IPS-15b (cell line): Measurements from ENCODE around the gene PCNT.

Source experiments
- H3K27me3 ChIP-seq: one replicate; pipeline ENCODE4 v1.6.1; 2013; ENCODE audit warnings: low read length; ENCODE audit not compliant: control insufficient read depth, insufficient read depth
- H3K36me3 ChIP-seq: one replicate; pipeline ENCODE4 v1.6.1; 2013; ENCODE audit warnings: low read length; ENCODE audit not compliant: control insufficient read depth, insufficient read depth
- H3K4me1 ChIP-seq: one replicate; pipeline ENCODE4 v1.6.1; 2013; ENCODE audit warnings: mild to moderate bottlenecking, low read length; ENCODE audit not compliant: control insufficient read depth, insufficient read depth
- H3K4me3 ChIP-seq: one replicate; pipeline ENCODE4 v1.5.1; 2013; ENCODE audit warnings: low read depth, low read length
- H3K9ac ChIP-seq: one replicate; pipeline ENCODE4 v1.6.1; 2013; ENCODE audit warnings: low read depth, mild to moderate bottlenecking, low read length
- H3K9me3 ChIP-seq: one replicate; pipeline ENCODE4 v1.6.1; 2013; ENCODE audit warnings: mild to moderate bottlenecking, low read length; ENCODE audit not compliant: control insufficient read depth, insufficient read depth

Gene PCNT

DNA sequence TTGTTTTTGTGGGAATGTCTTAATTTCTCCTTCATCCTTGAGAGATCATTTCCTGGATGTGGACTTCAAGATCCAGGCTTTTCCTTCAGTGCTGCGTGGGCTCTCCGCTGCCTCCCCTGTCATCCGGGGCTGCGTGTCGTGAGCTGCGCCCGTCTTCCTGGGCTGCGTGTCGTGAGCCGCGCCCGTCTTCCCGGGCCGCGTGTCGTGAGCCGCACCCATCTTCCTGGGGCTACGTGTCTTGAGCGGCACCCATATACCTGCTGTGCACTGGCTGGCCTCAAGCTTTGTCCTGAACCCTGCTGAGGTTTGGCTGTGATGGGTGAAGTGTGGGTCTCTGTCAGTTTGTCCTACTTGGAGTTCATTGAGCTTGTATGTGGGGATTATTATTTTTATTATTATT, 55.1 kb downstream of the PCNT start:
- H3K9me3 ChIP-seq: no peaks in the 10 kb centered on the region
- H3K36me3 ChIP-seq: peaks cover 7% of the 10 kb centered on the region
- no peak overlapping the region for H3K4me3 ChIP-seq
- H3K4me1 ChIP-seq: peaks cover 6% of the 10 kb centered on the region
- no peaks in the 10 kb centered on the region for H3K27me3 ChIP-seq
- H3K9ac ChIP-seq: no peak overlapping the region

DNA sequence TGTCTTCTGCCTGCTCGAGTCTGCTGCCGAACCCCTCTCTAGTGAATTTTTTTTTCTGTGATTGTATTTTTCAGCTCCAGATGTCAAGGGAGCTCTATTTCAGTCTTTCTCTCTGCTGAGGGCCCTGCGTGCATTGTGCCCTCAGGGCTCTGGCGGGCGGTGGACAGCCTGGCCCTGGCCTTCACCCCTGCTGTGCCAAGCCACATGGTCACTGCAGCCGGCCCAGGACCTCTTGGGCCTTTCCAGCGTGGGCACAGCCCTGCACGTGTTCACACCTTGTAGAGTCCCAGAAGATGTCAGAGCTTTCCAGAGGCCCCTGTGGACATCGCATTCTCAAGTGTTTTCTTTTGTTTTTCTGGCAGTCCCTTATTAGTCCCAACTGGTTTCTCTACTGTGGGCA, 55.7 kb downstream of the PCNT start:
- H3K4me3 ChIP-seq: no peak overlapping the region
- no peaks in the 10 kb centered on the region for H3K9me3 ChIP-seq
- H3K4me1 ChIP-seq: peaks cover 6% of the 10 kb centered on the region
- H3K36me3 ChIP-seq: peaks cover 13% of the 10 kb centered on the region
- no peak overlapping the region for H3K9ac ChIP-seq
- H3K27me3 ChIP-seq: no peaks in the 10 kb centered on the region

- Histone ChIP-seq H3K4me1 (peaks cover 6% of the 10 kb centered on the region), H3K27me3 (no peaks in the 10 kb centered on the region), H3K4me3 (no peak overlapping the region), H3K9me3 (no peaks in the 10 kb centered on the region), H3K36me3 (peaks cover 25% of the 10 kb centered on the region), H3K9ac (no peak overlapping the region)
Observed at GRCh38 chr21:46381541-46381940, 57.6 kb downstream of the PCNT start.

- Histone ChIP-seq H3K4me3 (no peak overlapping the region), H3K36me3 (peaks cover 27% of the 10 kb centered on the region), H3K9ac (no peak overlapping the region), H3K9me3 (no peaks in the 10 kb centered on the region), H3K27me3 (no peaks in the 10 kb centered on the region), H3K4me1 (peaks cover 6% of the 10 kb centered on the region)
Observed at GRCh38 chr21:46384556-46384955, 60.6 kb downstream of the PCNT start.

- peaks cover 27% of the 10 kb centered on the region for H3K36me3 ChIP-seq
- H3K4me1 ChIP-seq: peaks cover 5% of the 10 kb centered on the region
- H3K27me3 ChIP-seq: no peaks in the 10 kb centered on the region
- no peak overlapping the region for H3K9ac ChIP-seq
- no peaks in the 10 kb centered on the region for H3K9me3 ChIP-seq
- no peak overlapping the region for H3K4me3 ChIP-seq
Observed at GRCh38 chr21:46385846-46386733, 62.1 kb downstream of the PCNT start.

- Histone ChIP-seq H3K4me3 (no peak overlapping the region), H3K9me3 (no peaks in the 10 kb centered on the region), H3K27me3 (no peaks in the 10 kb centered on the region), H3K9ac (no peak overlapping the region), H3K36me3 (peaks cover 32% of the 10 kb centered on the region), H3K4me1 (peaks cover 1% of the 10 kb centered on the region)
Observed at GRCh38 chr21:46386734-46387088, 62.8 kb downstream of the PCNT start.

- H3K9ac ChIP-seq: no peak overlapping the region
- H3K36me3 ChIP-seq: peaks cover 32% of the 10 kb centered on the region
- H3K4me3 ChIP-seq: no peak overlapping the region
- no peaks in the 10 kb centered on the region for H3K9me3 ChIP-seq
- no peaks in the 10 kb centered on the region for H3K27me3 ChIP-seq
- no peaks in the 10 kb centered on the region for H3K4me1 ChIP-seq
Observed at GRCh38 chr21:46388206-46388880, 64.4 kb downstream of the PCNT start.

GRCh38 chr21:46388896-46389295, 64.9 kb downstream of the PCNT start:
- Histone ChIP-seq H3K9me3 (no peaks in the 10 kb centered on the region), H3K4me3 (no peak overlapping the region), H3K9ac (no peak overlapping the region), H3K4me1 (no peaks in the 10 kb centered on the region), H3K27me3 (no peaks in the 10 kb centered on the region), H3K36me3 (peaks cover 37% of the 10 kb centered on the region)

DNA sequence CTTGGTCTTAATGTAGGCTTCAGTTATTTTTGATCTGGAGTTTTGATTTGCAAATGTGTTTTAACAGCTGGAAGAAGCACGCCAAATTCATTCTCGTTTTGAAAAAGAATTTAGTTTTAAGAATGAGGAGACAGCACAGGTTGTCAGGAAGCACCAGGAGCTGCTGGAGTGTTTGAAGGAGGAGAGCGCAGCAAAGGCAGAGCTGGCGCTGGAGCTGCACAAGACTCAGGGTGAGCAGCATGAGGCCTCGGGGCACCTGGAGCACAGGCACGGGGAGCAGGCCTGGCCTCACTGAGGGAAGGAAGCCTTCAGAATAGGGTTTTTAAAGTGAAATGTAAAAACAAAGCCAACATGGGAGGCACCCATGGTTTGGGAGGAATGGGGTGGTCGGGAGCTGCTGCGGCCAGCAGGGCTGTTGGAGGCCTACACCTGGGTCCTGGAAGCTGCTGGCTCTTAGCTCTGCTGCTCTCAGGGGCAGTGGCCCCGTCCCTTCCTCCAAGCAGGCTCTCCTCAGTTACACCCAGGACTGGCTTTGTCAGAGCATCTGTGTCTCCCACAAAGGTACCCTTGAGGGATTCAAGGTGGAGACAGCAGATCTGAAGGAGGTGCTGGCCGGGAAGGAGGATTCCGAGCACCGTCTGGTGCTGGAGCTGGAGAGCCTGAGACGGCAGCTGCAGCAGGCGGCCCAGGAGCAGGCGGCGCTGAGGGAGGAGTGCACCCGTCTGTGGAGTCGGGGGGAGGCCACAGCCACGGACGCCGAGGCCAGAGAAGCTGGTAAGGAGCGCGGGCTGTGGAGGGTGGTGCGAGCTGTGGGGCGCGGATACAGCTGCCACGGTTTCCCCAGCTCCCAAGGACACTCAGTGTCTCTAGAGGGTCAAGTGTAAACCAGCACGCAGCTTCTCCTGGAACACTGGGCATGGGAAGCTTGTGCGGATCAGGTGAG, 66.9 kb downstream of the PCNT start:
- no peak overlapping the region for H3K4me3 ChIP-seq
- H3K36me3 ChIP-seq: peaks cover 26% of the 10 kb centered on the region
- H3K4me1 ChIP-seq: no peaks in the 10 kb centered on the region
- no peaks in the 10 kb centered on the region for H3K9me3 ChIP-seq
- H3K27me3 ChIP-seq: no peaks in the 10 kb centered on the region
- H3K9ac ChIP-seq: no peak overlapping the region

DNA sequence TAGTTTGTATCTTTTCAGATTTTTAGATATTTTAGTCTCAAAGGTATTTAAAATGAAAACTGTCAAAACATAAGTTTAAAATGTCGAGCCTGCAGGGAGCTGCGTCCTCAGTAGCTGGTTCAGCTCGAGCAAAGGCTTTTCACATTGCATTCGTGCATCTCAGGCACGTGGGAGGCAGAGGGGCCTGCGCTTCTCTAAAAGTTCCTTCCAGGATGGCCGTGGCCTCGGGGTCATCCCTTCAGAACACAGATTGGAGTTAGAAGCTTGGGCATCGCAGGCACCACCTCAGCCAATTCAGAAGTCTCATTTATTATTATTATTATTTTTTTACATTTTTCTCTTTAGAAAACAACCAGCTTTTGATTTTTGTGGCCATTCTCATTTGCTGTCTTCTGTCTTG, 67.8 kb downstream of the PCNT start:
- no peaks in the 10 kb centered on the region for H3K27me3 ChIP-seq
- H3K4me1 ChIP-seq: no peaks in the 10 kb centered on the region
- H3K4me3 ChIP-seq: no peak overlapping the region
- H3K9me3 ChIP-seq: no peaks in the 10 kb centered on the region
- H3K36me3 ChIP-seq: peaks cover 18% of the 10 kb centered on the region
- no peak overlapping the region for H3K9ac ChIP-seq

GRCh38 chr21:46392921-46393320, 69.0 kb downstream of the PCNT start:
- Histone ChIP-seq H3K9ac (no peak overlapping the region), H3K36me3 (peaks cover 27% of the 10 kb centered on the region), H3K9me3 (no peaks in the 10 kb centered on the region), H3K4me3 (no peak overlapping the region), H3K27me3 (no peaks in the 10 kb centered on the region), H3K4me1 (no peaks in the 10 kb centered on the region)
